ENCODE results near the gene NUDT21.
"Not testable (repeated sequence)": the region's sequence is repeated elsewhere in the genome, so short reads cannot be mapped to it uniquely, and the experiment has no call there.

DNA sequence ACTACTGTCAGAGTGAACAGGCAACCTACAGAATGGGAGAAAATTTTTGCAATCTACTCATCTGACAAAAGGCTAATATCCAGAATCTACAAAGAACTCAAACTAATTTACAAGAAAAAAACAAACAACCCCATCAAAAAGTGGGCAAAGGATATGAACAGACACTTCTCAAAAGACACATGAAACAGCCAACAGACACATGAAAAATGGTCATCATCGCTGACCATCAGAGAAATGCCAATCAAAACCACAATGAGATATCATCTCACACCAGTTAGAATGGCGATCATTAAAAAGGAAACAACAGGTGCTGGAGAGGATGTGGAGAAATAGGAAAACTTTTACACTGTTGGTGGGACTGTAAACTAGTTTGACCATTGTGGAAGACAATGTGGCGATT, 54.4 kb downstream of the NUDT21 start:
- not testable (repeated sequence) for TF ChIP-seq CTCF, POLR2A (IDR thresholded peaks at IDR 0.05)
